ENCODE measurements around the gene ANLN.
A peak's percentile ranks its signal among the peaks of the same experiment; 100 is the strongest.
"Not testable (repeated sequence)": the region's sequence is repeated elsewhere in the genome, so short reads cannot be mapped to it uniquely, and the experiment has no call there.

The ANLN gene

GRCh38 chr7:36469236-36469635, 79.6 kb downstream of the ANLN start:
- peak; percentile 5 for DNase-seq

- no peak for DNase-seq
Measured at GRCh38 chr7:36472141-36472729, 82.6 kb downstream of the ANLN start.

- DNase-seq, result peak; percentile 23
Measured at GRCh38 chr7:36473454-36474282, 84.0 kb downstream of the ANLN start.

DNA sequence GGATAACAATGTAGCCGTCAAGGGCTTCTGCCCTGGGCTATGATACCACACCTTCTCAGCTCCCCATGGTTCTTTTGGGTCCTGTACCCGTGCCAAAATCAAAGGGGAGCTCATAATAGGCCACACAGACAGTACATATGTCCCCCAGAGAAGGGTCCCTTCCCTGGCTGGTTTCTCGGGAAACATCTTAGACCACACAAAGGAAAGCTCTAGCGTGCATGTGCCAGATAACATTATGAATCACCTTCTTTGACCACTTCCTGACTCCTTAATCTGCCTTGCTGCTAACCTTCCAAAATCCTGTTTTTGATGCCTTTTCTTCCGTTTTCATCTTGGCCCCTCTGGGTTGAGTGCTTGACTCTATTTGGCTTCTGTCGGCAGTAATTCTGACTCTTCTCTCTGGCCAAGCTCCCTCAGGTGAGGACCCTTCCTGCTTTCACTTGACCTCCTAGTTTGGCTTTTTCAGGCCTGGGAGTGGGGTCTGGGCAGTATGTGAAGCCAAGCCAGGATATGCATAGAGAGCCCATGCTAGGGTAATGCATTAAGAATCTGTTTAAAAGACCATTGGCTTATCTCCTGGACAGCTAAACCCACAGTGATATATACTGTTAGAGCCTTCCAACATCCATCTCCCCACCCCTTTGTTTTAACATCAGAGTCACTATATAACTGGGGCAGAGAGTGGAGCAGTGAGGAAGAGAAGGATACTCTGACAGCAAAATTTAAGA, 84.8 kb downstream of the ANLN start:
- peak; percentile 51 for DNase-seq

DNA sequence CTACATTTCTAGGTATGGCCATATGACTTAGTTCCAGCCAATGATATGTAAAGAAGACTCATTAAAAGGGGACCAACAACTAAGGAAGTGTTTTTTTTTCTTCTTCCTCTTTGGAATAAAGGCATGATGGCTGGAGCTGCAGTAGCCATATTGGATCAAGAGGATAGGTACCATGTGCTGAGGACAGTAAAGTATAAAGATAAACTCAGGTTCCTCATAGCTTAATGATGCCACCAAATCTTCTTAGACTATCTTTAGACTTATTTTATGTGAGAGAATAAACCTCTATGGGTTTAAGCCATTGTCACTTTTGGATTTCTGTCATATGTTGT, 85.3 kb downstream of the ANLN start:
- no peak for DNase-seq

GRCh38 chr7:36475381-36475780, 85.7 kb downstream of the ANLN start:
- DNase-seq, result no peak

DNA sequence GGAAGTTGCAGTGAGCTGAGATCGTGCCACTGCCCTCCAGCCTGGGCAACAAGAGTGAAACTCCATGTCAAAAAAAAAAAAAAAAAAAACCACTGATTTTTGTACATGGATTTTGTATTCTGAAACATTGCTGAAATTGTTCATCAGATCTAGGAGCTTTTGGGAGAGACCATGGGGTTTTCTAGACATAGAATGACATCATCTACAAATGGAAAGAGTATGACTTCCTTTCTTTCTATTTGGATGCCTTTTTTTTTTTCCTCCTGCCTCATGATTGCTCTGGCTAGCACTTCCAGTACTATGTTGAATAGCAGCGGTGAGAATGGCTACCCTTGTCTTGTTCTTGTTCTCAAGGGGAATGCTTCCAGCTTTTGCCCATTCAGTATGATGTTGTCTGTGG, 89.1 kb downstream of the ANLN start:
- DNase-seq, result no peak

DNA sequence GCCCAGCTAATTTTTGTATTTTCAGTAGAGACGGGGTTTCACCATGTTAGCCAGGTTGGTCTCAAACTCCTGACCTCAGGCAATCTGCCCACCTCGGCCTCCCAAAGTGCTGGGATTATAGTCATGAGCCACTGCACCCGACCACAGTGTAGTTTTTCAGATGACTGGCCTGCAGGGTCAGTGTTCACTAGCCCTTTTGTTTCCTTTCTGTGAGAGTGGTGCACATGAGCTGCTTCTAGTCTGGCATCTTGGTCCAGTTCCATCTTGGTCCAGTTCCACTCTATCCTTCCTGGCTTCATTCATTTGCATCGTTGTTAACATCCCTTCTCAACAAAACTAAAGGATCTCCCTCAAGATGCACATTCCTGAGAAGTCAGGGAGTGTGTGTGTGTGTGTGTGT, 94.2 kb downstream of the ANLN start:
- DNase-seq, result not testable (repeated sequence)

DNA sequence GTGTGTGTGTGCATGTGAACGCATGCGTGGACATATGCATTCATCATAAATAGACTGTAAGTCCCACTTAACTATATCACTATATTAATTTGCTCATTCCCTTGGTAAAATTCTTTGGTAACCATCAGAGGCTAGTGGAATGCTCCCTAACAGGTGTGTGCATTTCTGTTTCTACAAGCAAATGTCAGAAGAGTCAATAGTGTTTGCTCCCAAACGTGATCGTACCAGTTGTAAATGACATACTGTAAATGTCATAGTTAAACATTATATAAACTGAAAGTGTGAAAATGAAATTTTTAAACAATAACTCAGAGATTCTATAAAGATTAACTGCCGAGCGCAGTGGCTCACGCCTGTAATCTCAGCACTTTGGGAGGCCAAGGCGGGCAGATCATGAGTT, 94.6 kb downstream of the ANLN start:
- DNase-seq, result no peak

GRCh38 chr7:36486336-36486735, 96.7 kb downstream of the ANLN start:
- no peak for DNase-seq

GRCh38 chr7:36487756-36488336, 98.2 kb downstream of the ANLN start:
- peak; percentile 51 for DNase-seq

DNA sequence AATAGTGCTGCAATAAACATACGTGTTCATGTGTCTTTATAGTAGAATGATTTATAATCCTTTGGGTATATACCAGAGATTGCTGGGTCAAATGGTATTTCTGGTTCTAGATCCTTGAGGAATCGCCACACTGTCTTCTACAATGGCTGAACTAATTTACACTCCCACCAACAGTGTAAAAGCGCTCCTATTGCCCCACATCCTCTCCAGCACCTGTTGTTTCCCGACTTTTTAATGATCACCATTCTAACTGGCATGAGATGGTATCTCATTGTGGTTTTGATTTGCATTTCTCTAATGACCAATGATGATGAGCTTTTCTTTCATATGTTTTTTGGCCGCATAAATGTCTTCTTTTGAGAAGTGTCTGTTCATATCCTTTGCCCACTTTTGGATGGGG, 99.0 kb downstream of the ANLN start:
- not testable (repeated sequence) for DNase-seq

GRCh38 chr7:36490419-36490830, 100.8 kb downstream of the ANLN start:
- no peak for DNase-seq

DNA sequence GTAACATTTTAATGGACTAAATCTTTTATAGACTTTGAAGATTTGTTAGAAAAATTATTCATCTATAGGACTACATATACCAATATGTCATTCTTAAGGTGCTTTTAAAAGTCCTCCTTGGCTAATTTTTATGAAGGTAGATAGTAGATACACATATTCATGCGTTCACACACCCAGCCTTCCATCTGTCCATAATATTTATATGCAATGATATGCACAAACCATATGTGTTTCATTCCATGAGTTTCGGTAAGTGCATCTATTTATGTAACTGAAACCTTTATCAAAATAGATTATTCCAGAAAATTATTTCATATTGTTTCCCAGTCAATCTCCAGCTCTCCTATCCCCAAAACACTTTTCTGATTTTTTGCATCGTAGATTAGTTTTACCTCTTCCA, 101.7 kb downstream of the ANLN start:
- no peak for DNase-seq

DNA sequence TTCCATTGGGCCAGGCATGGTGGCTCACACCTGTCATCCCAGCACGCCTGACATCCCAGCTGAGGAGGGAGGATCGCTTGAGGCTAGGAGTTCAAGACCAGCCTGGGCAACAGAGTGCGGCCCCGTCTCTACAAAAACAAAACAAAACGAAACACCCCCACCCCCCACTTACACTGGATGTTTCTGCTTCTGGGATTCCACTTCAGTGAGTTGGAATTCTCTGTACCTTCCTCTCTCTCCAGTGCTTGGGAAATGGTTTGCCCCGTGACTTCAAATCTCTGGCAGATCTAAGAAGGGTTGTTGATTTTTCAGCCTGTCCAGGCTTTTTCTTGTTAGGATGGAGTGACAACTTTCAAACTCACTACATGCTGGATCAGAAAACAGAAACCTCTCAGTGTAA, 106.9 kb downstream of the ANLN start:
- no peak for DNase-seq

GRCh38 chr7:36497176-36497575, 107.5 kb downstream of the ANLN start:
- DNase-seq, result not testable (repeated sequence)

DNA sequence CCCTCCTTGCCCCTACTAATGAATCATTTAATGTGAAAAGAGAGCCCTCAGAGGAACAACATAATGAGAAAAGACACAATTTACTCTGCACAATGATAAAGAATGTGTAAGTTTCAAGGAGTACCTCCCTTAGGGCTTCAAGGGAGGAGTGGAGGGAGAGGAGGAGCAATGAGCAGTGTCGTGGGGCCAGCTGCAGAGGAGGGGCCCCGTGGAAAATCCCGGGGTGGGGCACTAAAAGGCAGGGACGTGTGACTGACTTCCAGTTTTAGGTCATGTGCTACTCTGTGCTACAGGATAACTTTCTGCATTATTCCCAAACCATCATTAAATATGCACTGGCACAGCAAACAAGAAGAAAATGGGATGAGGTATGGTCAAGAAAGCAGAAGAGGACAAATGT, 108.1 kb downstream of the ANLN start:
- no peak for DNase-seq

Data from fibroblast of upper back skin (primary cell).